Tibial artery (tissue), 4 donors: ENCODE data around the gene TMEM213.
"Not testable (repeated sequence)": the region's sequence is repeated elsewhere in the genome, so short reads cannot be mapped to it uniquely, and the experiment has no call there.

Experiments
- DNase-seq, 2 donors: peaks; one replicate each; pipeline ENCODE4 v3.0.0-alpha.2; 2019
- H3K27ac ChIP-seq, 2 donors: fragments of 200-600 bp; sonication (generic) in 1 of 2; 1 replicate in 1 of 2; 2 replicates in 1 of 2; pipeline ENCODE4 v1.5.1; 2018 to 2019; ENCODE audit warnings: mild to moderate bottlenecking in 1 of 2
- H3K27me3 ChIP-seq, 2 donors: fragments of 200-600 bp; sonication (generic) in 1 of 2; one replicate each; pipeline versions ENCODE4 v1.5.1 to v1.6.0; 2016 to 2019
- H3K36me3 ChIP-seq, 3 donors: fragments of 200-600 bp; sonication (generic) in 2 of 3; one replicate each; pipeline ENCODE4 v1.5.1; 2016 to 2019; ENCODE audit warnings: mild to moderate bottlenecking in 2 of 3
- H3K4me1 ChIP-seq, 4 donors: fragments of 200-600 bp; sonication (generic) in 2 of 4; 1 replicate in 3 of 4; 2 replicates in 1 of 4; pipeline ENCODE4 v1.5.1; 2016 to 2019
- H3K4me3 ChIP-seq, 2 donors: fragments of 200-600 bp; sonication (generic) in 1 of 2; 1 replicate in 1 of 2; 2 replicates in 1 of 2; pipeline ENCODE4 v1.5.1; 2018 to 2019; ENCODE audit warnings: mild to moderate bottlenecking in 2 of 2
- H3K9me3 ChIP-seq, 3 donors: fragments of 200-600 bp; sonication (generic) in 1 of 3; one replicate each; pipeline ENCODE4 v1.5.1; 2016 to 2019
- CTCF ChIP-seq, 2 experiments: fragments of 200-600 bp in 1 of 2; fragments of 450-650 bp in 1 of 2; IDR thresholded peaks; one replicate each; pipeline ENCODE4 v1.5.1; 2017 to 2019; ENCODE audit warnings: antibody characterized with exemption in 2 of 2, mild to moderate bottlenecking in 1 of 2, moderate library complexity in 1 of 2
- intact Hi-C: fragments of 100-400 bp; cut with DNase I; formaldehyde crosslinking; loops from one replicate; pipeline ENCODE4 v1.15.0; 2023; ENCODE audit warnings: low total_unique reads

The TMEM213 gene

GRCh38 chr7:138776166-138776833, 21.5 kb upstream of the TMEM213 start:
- no peak for TF ChIP-seq CTCF (IDR thresholded peaks at IDR 0.05)
- peaks cover 0 to 3% of the 10 kb centered on the region in 2 donors for H3K27me3 ChIP-seq
- no peak overlapping the region for H3K27ac ChIP-seq
- H3K9me3 ChIP-seq = no peaks in the 10 kb centered on the region
- no peak for DNase-seq
- H3K36me3 ChIP-seq = no peaks in the 10 kb centered on the region
- intact Hi-C loops = no loop called here
- H3K4me1 ChIP-seq = no peaks in the 10 kb centered on the region
- no peak overlapping the region for H3K4me3 ChIP-seq

GRCh38 chr7:138781004-138781403, 16.8 kb upstream of the TMEM213 start:
- no peaks in the 10 kb centered on the region for H3K36me3 ChIP-seq
- no peak overlapping the region for H3K27ac ChIP-seq
- H3K4me1 ChIP-seq = no peaks in the 10 kb centered on the region
- intact Hi-C loops = no loop called here
- no peak for TF ChIP-seq CTCF (IDR thresholded peaks at IDR 0.05)
- no peaks in the 10 kb centered on the region for H3K9me3 ChIP-seq
- no peak for DNase-seq
- no peaks in the 10 kb centered on the region for H3K27me3 ChIP-seq
- no peak overlapping the region for H3K4me3 ChIP-seq

- Histone ChIP-seq H3K36me3 (no peaks in the 10 kb centered on the region), H3K4me1 (no peaks in the 10 kb centered on the region), H3K27me3 (no peaks in the 10 kb centered on the region), H3K27ac (no peak overlapping the region), H3K4me3 (no peak overlapping the region), H3K9me3 (no peaks in the 10 kb centered on the region)
- no peak for TF ChIP-seq CTCF (IDR thresholded peaks at IDR 0.05)
- no peak for DNase-seq
- intact Hi-C loops = no loop called here
These were observed 13.1 kb upstream of the TMEM213 start for GRCh38 chr7:138784692-138785091.

- DNase-seq = no peak
- H3K27me3 ChIP-seq = no peaks in the 10 kb centered on the region
- intact Hi-C loops = no loop called here
- no peak overlapping the region for H3K4me3 ChIP-seq
- H3K4me1 ChIP-seq = no peaks in the 10 kb centered on the region
- no peaks in the 10 kb centered on the region for H3K9me3 ChIP-seq
- no peak overlapping the region for H3K27ac ChIP-seq
- H3K36me3 ChIP-seq = no peaks in the 10 kb centered on the region
- no peak for TF ChIP-seq CTCF (IDR thresholded peaks at IDR 0.05)
These were observed 12.0 kb upstream of the TMEM213 start for GRCh38 chr7:138785587-138786437.

- Histone ChIP-seq H3K27me3 (peaks cover 0 to 7% of the 10 kb centered on the region in 2 donors), H3K27ac (no peak overlapping the region), H3K36me3 (no peaks in the 10 kb centered on the region), H3K4me3 (no peak overlapping the region), H3K4me1 (no peaks in the 10 kb centered on the region), H3K9me3 (no peaks in the 10 kb centered on the region)
- no peak for DNase-seq
- no peak for TF ChIP-seq CTCF (IDR thresholded peaks at IDR 0.05)
- intact Hi-C loops = no loop called here
These were observed 1.7 kb upstream of the TMEM213 start for GRCh38 chr7:138796038-138796615.

GRCh38 chr7:138797046-138797445, 748 bp upstream of the TMEM213 start:
- H3K27ac ChIP-seq, H3K4me3 ChIP-seq, DNase-seq, H3K27me3 ChIP-seq, H3K9me3 ChIP-seq, H3K36me3 ChIP-seq, H3K4me1 ChIP-seq, intact Hi-C loops: not testable (repeated sequence)
